CD4-positive, alpha-beta T cell (primary cell): ENCODE results near the gene STMN3. TPM values are rescaled to one million over a fixed set of nuclear protein-coding genes. Genes with fewer than 3 reads are reported as not detected.

Experiments
- ATAC-seq: fragments of 200-7000 bp; cut with Tn5 transposase; one replicate; pipeline ENCODE4 v1.10.0; 2022; ENCODE audit warnings: mild to moderate bottlenecking; ENCODE audit not compliant: poor library complexity
- CTCF ChIA-PET: fragments of 350-600 bp; sonication (Branson Sonifier 250); formaldehyde crosslinking; loops from one replicate; lab custom pipeline; 2021; ENCODE audit warnings: antibody characterized with exemption, inconsistent platforms; lab: Charles Lee
- POLR2A ChIA-PET: fragments of 350-600 bp; sonication (Branson Sonifier 250); formaldehyde crosslinking; loops from one replicate; lab custom pipeline; 2021; ENCODE audit warnings: antibody characterized with exemption, inconsistent platforms; lab: Charles Lee
- DNase-seq, 14 experiments: peaks; one replicate each; pipeline ENCODE4 v3.0.0-alpha.2; 2013 to 2020; ENCODE audit warnings: mixed read lengths in 2 of 14
- H3K27ac ChIP-seq, 2 donors: one replicate each; pipeline versions ENCODE4 v1.5.1 to v1.7.0; 2013; ENCODE audit warnings: low read length in 2 of 2, low read depth in 1 of 2, mild to moderate bottlenecking in 1 of 2
- H3K27me3 ChIP-seq, 2 experiments: 1 replicate in 1 of 2; 2 replicates in 1 of 2; pipeline versions ENCODE4 v1.6.1 to v1.7.0; 2013; ENCODE audit warnings: low read length in 2 of 2, control low read depth in 1 of 2, mild to moderate bottlenecking in 1 of 2, moderate library complexity in 1 of 2; ENCODE audit not compliant: insufficient read depth in 2 of 2, control insufficient read depth in 1 of 2
- H3K36me3 ChIP-seq: one replicate; pipeline ENCODE4 v1.6.1; 2013; ENCODE audit warnings: low read length, control low read depth; ENCODE audit not compliant: insufficient read depth
- H3K4me1 ChIP-seq: one replicate; pipeline ENCODE4 v1.6.1; 2013; ENCODE audit warnings: low read length, control low read depth; ENCODE audit not compliant: insufficient read depth
- H3K4me3 ChIP-seq: one replicate; pipeline ENCODE4 v1.5.1; 2013; ENCODE audit warnings: mild to moderate bottlenecking, low read length, moderate library complexity
- H3K9me3 ChIP-seq, 2 experiments: 1 replicate in 1 of 2; 2 replicates in 1 of 2; pipeline versions ENCODE4 v1.6.1 to v1.7.0; 2013; ENCODE audit warnings: low read length in 2 of 2, mild to moderate bottlenecking in 2 of 2, control low read depth in 1 of 2, moderate library complexity in 1 of 2; ENCODE audit not compliant: control insufficient read depth in 1 of 2, insufficient read depth in 1 of 2
- H3K27ac Mint-ChIP-seq: one replicate; pipeline ENCODE4 v1.8.0; 2020; ENCODE audit warnings: mixed read lengths
- H3K27me3 Mint-ChIP-seq: one replicate; pipeline ENCODE4 v1.8.0; 2021; ENCODE audit warnings: mixed read lengths
- H3K36me3 Mint-ChIP-seq: one replicate; pipeline ENCODE4 v1.8.0; 2021; ENCODE audit warnings: low read depth, mixed read lengths
- H3K4me1 Mint-ChIP-seq: one replicate; pipeline ENCODE4 v1.8.0; 2021; ENCODE audit warnings: low read depth, mixed read lengths
- H3K4me3 Mint-ChIP-seq: one replicate; pipeline ENCODE4 v1.8.0; 2020; ENCODE audit warnings: mild to moderate bottlenecking, mixed read lengths
- H3K9me3 Mint-ChIP-seq: one replicate; pipeline ENCODE4 v1.8.0; 2020; ENCODE audit warnings: mixed read lengths
- CTCF ChIP-seq: fragments of 200-600 bp; IDR thresholded peaks from one replicate; pipeline ENCODE4 v1.8.0; 2022; ENCODE audit warnings: antibody characterized with exemption, mild to moderate bottlenecking
- intact Hi-C, 2 experiments: fragments of 100-400 bp; cut with DNase I in 1 of 2; cut with micrococcal nuclease in 1 of 2; formaldehyde crosslinking; loops; one replicate each; pipeline versions ENCODE4 v1.15.1 to v1.9.0; 2023 to 2025; cut with DNase I, micrococcal nuclease
- total RNA-seq, 174 experiments: library from RNA in 2 of 174; stranded (reverse) in 2 of 174; gene quantifications; one replicate each; pipeline ENCODE4 v1.2.3 and lab custom pipeline; 2021 to 2026

STMN3 gene
- total RNA-seq, 2 experiments from 2014 or later: 122 to 127 TPM

DNA sequence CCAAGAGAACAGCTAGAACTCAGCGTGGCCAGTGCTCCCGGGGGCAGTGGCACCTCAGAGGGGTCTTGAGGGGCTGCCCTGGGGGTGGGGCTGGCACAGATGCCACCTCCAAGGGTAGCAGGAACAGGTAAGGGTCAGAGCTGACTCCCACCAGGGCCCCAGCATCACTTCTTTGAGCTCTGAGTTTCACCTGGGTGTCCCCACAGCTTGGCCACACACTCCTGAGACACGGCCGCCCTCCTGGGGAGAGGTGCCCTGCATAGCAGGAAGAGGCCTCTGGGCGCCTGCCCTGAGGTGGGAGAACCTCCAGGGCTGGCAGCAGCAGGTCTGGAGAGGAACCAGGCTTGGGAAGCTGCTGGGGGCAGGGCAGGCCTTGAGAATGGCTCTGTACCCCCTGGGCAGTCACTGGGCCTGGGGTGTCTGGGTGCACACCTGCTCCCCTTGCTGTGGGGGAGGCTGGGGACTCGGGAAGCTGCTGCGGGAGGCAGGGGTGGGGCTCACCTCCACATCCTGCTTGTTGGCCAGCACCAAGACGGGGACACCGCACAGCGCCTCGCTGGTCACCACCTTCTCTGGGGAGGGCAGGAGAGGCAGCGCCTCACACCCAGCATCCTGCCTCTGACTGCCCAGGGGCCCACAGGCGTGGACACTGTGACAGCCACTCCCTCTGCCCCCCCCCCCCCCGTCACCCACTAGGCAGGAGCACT lies 48.3 kb upstream of the STMN3 start:
- Histone ChIP-seq H3K9me3 (no peaks in the 10 kb centered on the region), H3K4me1 (peaks cover 60% of the 10 kb centered on the region), H3K4me3 (no peak overlapping the region), H3K27ac (peak overlapping the region in 1 of 2 donors; percentile 21), H3K27me3 (no peaks in the 10 kb centered on the region), H3K36me3 (peaks cover 39% of the 10 kb centered on the region)
- ChIA-PET CTCF (no interaction called here), POLR2A (no interaction called here)
- DNase-seq: peak in 2 of 14 experiments; percentile 3 to 27
- H3K9me3 Mint-ChIP-seq: no peaks in the 10 kb centered on the region
- ATAC-seq: no peak
- H3K27ac Mint-ChIP-seq: peak overlapping the region; percentile 24
- H3K27me3 Mint-ChIP-seq: no peaks in the 10 kb centered on the region
- no peak overlapping the region for H3K4me3 Mint-ChIP-seq
- peaks cover 18% of the 10 kb centered on the region for H3K36me3 Mint-ChIP-seq
- intact Hi-C loops: loop anchor here in 1 of 2 experiments (10.0 kb wide), 1 partner anchor 273 kb away; the partner anchor contains the start of gene SAMD10
- peaks cover 6% of the 10 kb centered on the region for H3K4me1 Mint-ChIP-seq
- no peak for TF ChIP-seq CTCF

- peak in 1 of 14 experiments; percentile 1 for DNase-seq
- Histone ChIP-seq H3K4me1 (peaks cover 60% of the 10 kb centered on the region), H3K36me3 (peaks cover 34% of the 10 kb centered on the region), H3K27me3 (no peaks in the 10 kb centered on the region), H3K27ac (no peak overlapping the region), H3K4me3 (no peak overlapping the region), H3K9me3 (no peaks in the 10 kb centered on the region)
- peaks cover 9% of the 10 kb centered on the region for H3K4me1 Mint-ChIP-seq
- POLR2A ChIA-PET: no interaction called here
- intact Hi-C loops: loop anchor here in 1 of 2 experiments (10.0 kb wide), 1 partner anchor 274 kb away; the partner anchor contains the start of gene SAMD10
- peak overlapping the region; percentile 24 for H3K27ac Mint-ChIP-seq
- no peak for TF ChIP-seq CTCF
- ATAC-seq: no peak
- CTCF ChIA-PET: no interaction called here
- no peak overlapping the region for H3K4me3 Mint-ChIP-seq
- no peaks in the 10 kb centered on the region for H3K27me3 Mint-ChIP-seq
- peaks cover 18% of the 10 kb centered on the region for H3K36me3 Mint-ChIP-seq
- no peaks in the 10 kb centered on the region for H3K9me3 Mint-ChIP-seq
These were observed 47.8 kb upstream of the STMN3 start for GRCh38 chr20:63701051-63701328.

DNA sequence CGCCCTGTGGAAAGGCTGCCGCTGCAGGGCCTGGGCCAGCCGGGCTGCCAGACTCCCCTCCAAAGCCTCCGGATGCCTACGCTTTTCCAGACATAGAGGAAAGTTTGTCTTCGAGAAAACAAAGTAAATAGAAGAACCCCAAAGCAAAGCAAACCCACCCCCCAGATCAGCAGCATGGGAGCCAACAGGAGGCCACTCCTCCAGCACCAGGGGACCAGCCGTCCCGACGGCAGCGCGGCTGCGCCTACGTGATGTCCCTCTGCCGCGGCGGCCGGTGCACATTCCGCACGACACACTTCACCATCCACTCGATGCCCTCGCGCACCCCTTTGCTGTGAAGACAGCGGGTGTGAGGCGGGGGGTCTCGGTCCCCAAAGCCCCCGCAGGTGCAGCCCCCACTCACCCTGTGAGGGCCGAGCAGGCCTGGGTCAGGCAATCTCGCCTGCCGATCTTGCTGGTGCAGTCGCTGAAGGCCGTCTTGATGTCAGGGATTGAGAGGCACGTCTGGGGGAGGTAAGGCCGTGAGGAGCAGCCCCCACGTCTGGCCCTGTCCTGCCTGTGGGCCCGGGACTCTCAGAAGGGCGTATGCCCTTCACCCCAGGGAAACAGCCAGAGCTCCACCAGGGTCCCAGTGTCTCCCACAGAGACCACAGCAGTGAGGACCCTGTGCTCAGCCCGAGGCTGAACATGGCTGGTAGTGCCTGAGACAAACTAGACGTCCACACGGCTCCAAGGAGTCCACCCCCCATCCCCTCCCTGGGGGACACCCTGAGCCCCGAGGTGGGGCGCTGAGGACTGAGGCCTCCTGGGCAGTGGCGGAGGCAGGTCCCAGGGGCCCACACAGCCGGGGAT lies 47.2 kb upstream of the STMN3 start:
- H3K27ac Mint-ChIP-seq: no peak overlapping the region
- CTCF ChIA-PET: no interaction called here
- intact Hi-C loops: loop anchor here in 1 of 2 experiments (10.0 kb wide), 1 partner anchor 274 kb away; the partner anchor contains the start of gene SAMD10
- H3K4me3 Mint-ChIP-seq: no peak overlapping the region
- H3K4me1 Mint-ChIP-seq: peaks cover 10% of the 10 kb centered on the region
- DNase-seq (peak in 1 of 14 experiments; percentile 29), ATAC-seq (no peak)
- no peak for TF ChIP-seq CTCF
- H3K27me3 ChIP-seq: no peaks in the 10 kb centered on the region
- POLR2A ChIA-PET: no interaction called here
- H3K27me3 Mint-ChIP-seq: no peaks in the 10 kb centered on the region
- no peak overlapping the region for H3K4me3 ChIP-seq
- H3K4me1 ChIP-seq: peaks cover 62% of the 10 kb centered on the region
- H3K9me3 Mint-ChIP-seq: no peaks in the 10 kb centered on the region
- H3K27ac ChIP-seq: no peak overlapping the region
- H3K36me3 Mint-ChIP-seq: peaks cover 12% of the 10 kb centered on the region
- no peaks in the 10 kb centered on the region for H3K9me3 ChIP-seq
- peaks cover 28% of the 10 kb centered on the region for H3K36me3 ChIP-seq
